K562 (cell line): Measurements from ENCODE around the gene MILR1.

Source experiments
- ATF6 ChIP-seq: sonication (generic); formaldehyde crosslinking; IDR thresholded peaks from 2 replicates; pipeline ENCODE4 v1.4.0; 2020; ENCODE audit warnings: mild to moderate bottlenecking, missing genetic modification reagents
- CTCF ChIP-seq, 3 experiments: IDR thresholded peaks in 2 of 3; conservative IDR thresholded peaks in 1 of 3; 2 replicates each; pipeline ENCODE4 v1.5.1; 2011 to 2012; ENCODE audit warnings: low read length in 3 of 3, mild to moderate bottlenecking in 3 of 3, control low read depth in 2 of 3, improper control_type of control experiment in 1 of 3, inconsistent platforms in 1 of 3, low read depth in 1 of 3, mixed read lengths in 1 of 3, moderate library complexity in 1 of 3; ENCODE audit not compliant: insufficient read depth in 2 of 3
- MAX ChIP-seq: sonication (generic); formaldehyde crosslinking; IDR thresholded peaks from 2 replicates; pipeline ENCODE4 v1.9.0; 2022; ENCODE audit warnings: mild to moderate bottlenecking, missing genetic modification reagents
- NBN ChIP-seq: fragments of 450-650 bp; IDR thresholded peaks from 2 replicates; pipeline ENCODE4 v1.6.1; 2016; ENCODE audit warnings: low read depth, mild to moderate bottlenecking
- NRF1 ChIP-seq, 2 experiments: fragments of 450-650 bp; IDR thresholded peaks in 1 of 2; conservative IDR thresholded peaks in 1 of 2; 2 replicates each; pipeline ENCODE4 v1.6.1; 2014; ENCODE audit warnings: mild to moderate bottlenecking in 2 of 2
- POLR2AphosphoS2 ChIP-seq: IDR thresholded peaks from 2 replicates; pipeline ENCODE4 v1.6.1; 2012; ENCODE audit warnings: low read length, improper control_type of control experiment
- POLR2AphosphoS5 ChIP-seq: IDR thresholded peaks from 2 replicates; pipeline ENCODE4 v1.6.1; 2011; ENCODE audit warnings: mild to moderate bottlenecking, low read depth, low read length, moderate library complexity; ENCODE audit not compliant: control insufficient read depth, insufficient read depth
- POLR2H ChIP-seq: IDR thresholded peaks from 2 replicates; pipeline ENCODE4 v1.6.1; 2016; ENCODE audit warnings: missing genetic modification characterization, low read depth, mild to moderate bottlenecking, control low read depth, missing compliant biosample characterization, moderate library complexity
- REST ChIP-seq, 2 experiments: fragments of 450-650 bp; formaldehyde crosslinking in 1 of 2; IDR thresholded peaks; 2 replicates each; pipeline versions ENCODE4 v1.4.0 to v1.6.1; 2014 to 2020; ENCODE audit warnings: mild to moderate bottlenecking in 2 of 2, borderline replicate concordance in 1 of 2, low read depth in 1 of 2
- RFX5 ChIP-seq: IDR thresholded peaks from 2 replicates; pipeline ENCODE4 v1.6.1; 2011; ENCODE audit warnings: low read depth, mild to moderate bottlenecking, improper control_type of control experiment, low read length
- TAF1 ChIP-seq: IDR thresholded peaks from 2 replicates; pipeline ENCODE4 v1.6.1; 2011; ENCODE audit warnings: mild to moderate bottlenecking, low read length, moderate library complexity; ENCODE audit not compliant: insufficient read depth, control insufficient read depth, severe bottlenecking; ENCODE audit errors: extremely low read depth
- ZNF280A ChIP-seq: fragments of 450-650 bp; IDR thresholded peaks from 2 replicates; pipeline ENCODE4 v1.6.1; 2018; ENCODE audit warnings: mild to moderate bottlenecking, low read depth; ENCODE audit not compliant: partially characterized antibody
- ZNF354B ChIP-seq: fragments of 250-450 bp; sonication (Bioruptor Pico); IDR thresholded peaks from 2 replicates; pipeline ENCODE4 v1.4.0; 2020

GRCh38 chr17:64497565-64498035 lies 48.7 kb downstream of the MILR1 start:
- TF ChIP-seq ATF6 (no peak), POLR2H (tag) (no peak), POLR2AphosphoS5 (no peak; the same call in 1 of the 2 replicates), MAX (no peak), TAF1 (no peak), REST (IDR thresholded peaks at IDR 0.05; ENCODE audit: borderline replicate concordance) (no peak), REST (CRISPR knock-in tag; IDR thresholded peaks at IDR 0.05; ENCODE audit: low read depth) (no peak), ZNF280A (no peak), RFX5 (no peak), POLR2AphosphoS2 (no peak; the same call in 1 of the 2 replicates), NBN (no peak), NRF1 (conservative IDR thresholded peaks at IDR 0.05 in 1 of 2, IDR thresholded peaks at IDR 0.05 in 1 of 2) (no peak), CTCF (IDR thresholded peaks at IDR 0.05 in 2 of 3, conservative IDR thresholded peaks at IDR 0.05 in 1 of 3; ENCODE audit: insufficient read depth in 2 of 3, low read depth in 1 of 3, low read length in 3 of 3) (no peak; a peak in 1 of 6 replicates), ZNF354B (CRISPR knock-in tag) (no peak)
